ENCODE measurements around the gene KIRREL2. TPM values are rescaled to one million over a fixed set of nuclear protein-coding genes. Genes with fewer than 3 reads are reported as not detected.
"Not testable (repeated sequence)": the region's sequence is repeated elsewhere in the genome, so short reads cannot be mapped to it uniquely, and the experiment has no call there.

Gene KIRREL2
- total and polyA plus RNA-seq, 9 of the 15 experiments (the other 6 are each of a cell fraction or from before 2014, with no cell fraction given), result 0.01 to 0.12 (median 0.09) TPM; not detected in 4

DNA sequence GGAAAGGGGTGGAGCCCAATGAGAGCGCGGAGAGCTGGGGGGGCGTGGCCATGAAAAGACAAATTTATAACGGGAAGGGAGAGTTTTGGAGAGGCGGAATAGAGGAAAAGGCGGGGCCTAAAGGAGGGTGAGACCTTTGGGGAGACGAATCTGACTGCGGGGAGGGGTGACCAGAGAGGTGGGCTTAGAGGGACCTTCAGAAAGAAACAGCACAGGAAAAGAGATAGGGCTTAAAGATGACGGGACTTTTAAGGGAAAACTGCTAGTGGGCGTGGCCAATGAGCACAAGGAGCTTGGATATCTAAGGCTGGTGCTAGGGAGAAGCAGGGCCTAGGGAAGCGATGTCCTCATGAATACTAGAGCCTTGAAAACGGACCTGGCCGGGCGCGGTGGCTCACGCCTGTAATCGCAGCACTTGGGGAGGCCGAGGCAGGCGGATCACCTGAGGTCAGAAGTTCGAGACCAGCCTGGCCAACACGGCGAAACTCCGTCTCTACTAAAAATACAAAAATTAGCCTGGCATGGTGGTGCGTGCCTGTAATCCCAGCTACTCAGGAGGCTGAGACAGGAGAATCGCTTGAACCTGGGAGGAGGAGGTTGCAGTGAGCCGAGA is 13.5 kb downstream of the KIRREL2 start (continued):
- TF ChIP-seq SMARCE1 (IDR thresholded peaks at IDR 0.05), result 0 out of 2 replicates have a peak, but pooled peaks have one; percentile 24
- TF ChIP-seq, protein P1, sequence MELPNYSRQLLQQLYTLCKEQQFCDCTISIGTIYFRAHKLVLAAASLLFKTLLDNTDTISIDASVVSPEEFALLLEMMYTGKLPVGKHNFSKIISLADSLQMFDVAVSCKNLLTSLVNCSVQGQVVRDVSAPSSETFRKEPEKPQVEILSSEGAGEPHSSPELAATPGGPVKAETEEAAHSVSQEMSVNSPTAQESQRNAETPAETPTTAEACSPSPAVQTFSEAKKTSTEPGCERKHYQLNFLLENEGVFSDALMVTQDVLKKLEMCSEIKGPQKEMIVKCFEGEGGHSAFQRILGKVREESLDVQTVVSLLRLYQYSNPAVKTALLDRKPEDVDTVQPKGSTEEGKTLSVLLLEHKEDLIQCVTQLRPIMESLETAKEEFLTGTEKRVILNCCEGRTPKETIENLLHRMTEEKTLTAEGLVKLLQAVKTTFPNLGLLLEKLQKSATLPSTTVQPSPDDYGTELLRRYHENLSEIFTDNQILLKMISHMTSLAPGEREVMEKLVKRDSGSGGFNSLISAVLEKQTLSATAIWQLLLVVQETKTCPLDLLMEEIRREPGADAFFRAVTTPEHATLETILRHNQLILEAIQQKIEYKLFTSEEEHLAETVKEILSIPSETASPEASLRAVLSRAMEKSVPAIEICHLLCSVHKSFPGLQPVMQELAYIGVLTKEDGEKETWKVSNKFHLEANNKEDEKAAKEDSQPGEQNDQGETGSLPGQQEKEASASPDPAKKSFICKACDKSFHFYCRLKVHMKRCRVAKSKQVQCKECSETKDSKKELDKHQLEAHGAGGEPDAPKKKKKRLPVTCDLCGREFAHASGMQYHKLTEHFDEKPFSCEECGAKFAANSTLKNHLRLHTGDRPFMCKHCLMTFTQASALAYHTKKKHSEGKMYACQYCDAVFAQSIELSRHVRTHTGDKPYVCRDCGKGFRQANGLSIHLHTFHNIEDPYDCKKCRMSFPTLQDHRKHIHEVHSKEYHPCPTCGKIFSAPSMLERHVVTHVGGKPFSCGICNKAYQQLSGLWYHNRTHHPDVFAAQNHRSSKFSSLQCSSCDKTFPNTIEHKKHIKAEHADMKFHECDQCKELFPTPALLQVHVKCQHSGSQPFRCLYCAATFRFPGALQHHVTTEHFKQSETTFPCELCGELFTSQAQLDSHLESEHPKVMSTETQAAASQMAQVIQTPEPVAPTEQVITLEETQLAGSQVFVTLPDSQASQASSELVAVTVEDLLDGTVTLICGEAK (IDR thresholded peaks at IDR 0.05), result peak; percentile 64
- TF ChIP-seq, protein P1 (CRISPR knock-in tag; IDR thresholded peaks at IDR 0.05), result not testable (repeated sequence)
- TF ChIP-seq, protein P2, sequence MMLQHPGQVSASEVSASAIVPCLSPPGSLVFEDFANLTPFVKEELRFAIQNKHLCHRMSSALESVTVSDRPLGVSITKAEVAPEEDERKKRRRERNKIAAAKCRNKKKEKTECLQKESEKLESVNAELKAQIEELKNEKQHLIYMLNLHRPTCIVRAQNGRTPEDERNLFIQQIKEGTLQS (IDR thresholded peaks at IDR 0.05), result not testable (repeated sequence)
- TF ChIP-seq, protein P2 (CRISPR knock-in tag; conservative IDR thresholded peaks at IDR 0.05), result 0 out of 2 replicates have a peak, but pooled peaks have one; percentile 14
- peak; percentile 56 for TF ChIP-seq MEIS2 (IDR thresholded peaks at IDR 0.05; ENCODE audit: partially characterized antibody)
- TF ChIP-seq SP1 (CRISPR knock-in tag; IDR thresholded peaks at IDR 0.05), result peak; percentile 52
